Activated CD4-positive, alpha-beta T cell treated with anti-CD3 and anti-CD28 coated beads for 4 hours (primary cell): ENCODE data around the gene FDXACB1.

Experiments used
- DNase-seq, 2 donors: peaks; one replicate each; pipeline ENCODE4 v3.0.0-alpha.2; 2020

FDXACB1 gene

DNA sequence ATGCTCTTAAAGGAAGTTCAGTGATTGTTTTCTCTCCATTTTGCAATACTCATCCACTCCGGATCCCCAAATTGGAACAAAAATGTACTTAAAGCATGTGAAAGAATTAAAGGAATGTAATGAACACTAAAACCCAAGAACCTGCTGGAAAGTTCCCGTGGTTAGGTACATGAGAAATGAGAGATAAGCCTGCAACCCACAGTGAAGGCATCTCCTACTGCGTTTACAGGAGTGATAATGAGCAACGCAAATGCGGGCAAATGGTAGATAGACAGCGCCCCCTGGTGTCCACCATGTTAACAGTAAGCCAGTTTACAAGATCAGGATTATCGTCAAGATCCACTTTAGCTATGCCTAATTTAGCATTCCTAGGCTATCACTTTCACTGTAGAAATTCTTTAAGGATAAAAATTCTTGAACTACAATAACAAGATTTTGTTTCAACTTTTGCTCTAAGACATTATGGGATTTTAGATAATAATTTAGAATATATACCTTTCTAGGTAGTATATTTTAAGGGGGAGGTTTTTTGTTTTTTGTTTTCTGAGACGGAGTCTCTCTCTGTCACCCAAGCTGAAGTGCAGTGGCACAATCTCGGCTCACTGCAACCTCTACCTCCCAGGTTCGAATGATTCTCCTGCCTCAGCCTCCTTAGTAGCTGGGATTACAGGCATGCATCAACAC, 37.5 kb downstream of the FDXACB1 start:
- DNase-seq, result peak; percentile 81 to 87

DNA sequence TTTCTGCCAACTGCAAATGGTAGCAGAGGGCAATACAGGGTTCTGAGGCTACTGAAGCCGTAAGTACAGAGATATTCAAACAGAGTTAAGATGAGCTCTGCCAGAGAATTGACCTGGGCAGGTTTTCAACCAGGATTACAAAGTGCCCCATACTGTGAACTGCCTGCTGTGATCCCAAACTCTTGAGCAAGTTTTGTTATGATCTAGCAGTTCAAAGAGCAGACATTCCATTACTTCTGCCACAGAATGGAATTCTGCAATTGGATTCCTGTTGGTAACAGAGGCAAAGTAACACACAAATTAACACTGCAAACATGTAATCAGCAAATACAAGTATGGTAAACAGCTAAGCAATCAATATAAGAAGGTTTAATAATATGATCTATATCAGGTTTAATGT, 38.8 kb downstream of the FDXACB1 start:
- DNase-seq, result no peak

DNA sequence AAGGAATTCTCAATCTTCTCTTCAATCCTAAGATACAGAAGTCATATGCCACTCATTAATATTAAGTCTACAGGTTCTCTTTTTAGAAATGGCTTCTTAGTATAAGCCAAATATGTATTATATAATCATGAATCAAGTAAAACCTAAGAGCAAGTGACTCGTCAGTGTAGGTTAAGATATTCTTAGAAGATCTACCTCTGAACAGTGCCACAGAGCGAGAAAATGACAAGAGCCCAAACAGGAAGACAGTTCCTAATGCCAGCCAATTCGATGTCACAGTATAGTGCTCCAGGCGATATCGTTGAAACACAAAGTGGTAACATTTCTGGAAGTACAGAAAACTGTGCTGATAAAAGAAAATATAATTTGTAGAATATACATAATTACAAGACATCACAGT, 40.9 kb downstream of the FDXACB1 start:
- no peak for DNase-seq

DNA sequence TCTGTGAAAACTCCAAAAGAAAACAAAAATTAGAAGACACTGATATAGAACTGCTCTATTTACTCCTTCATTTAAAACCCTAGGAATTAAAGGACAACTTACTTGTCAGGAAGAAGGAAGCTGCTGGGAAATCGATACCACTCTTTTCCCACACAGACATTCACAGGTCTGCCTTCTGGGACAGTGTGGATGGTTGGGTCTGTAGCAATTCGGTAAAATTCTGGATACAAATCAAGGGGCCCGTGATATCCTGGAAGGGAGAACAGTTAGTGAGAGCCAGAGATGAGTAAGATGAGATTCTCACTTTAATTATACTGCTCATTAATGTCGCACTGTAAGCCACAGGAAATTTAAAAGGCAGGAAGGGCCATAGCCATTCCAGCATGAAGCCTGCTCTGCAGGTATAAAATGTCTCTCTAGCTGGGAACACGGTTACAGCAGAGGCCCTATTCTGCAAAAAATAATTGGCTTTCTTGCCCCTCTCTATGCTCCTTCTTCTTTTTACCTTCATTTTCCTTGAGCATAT, 41.5 kb downstream of the FDXACB1 start:
- no peak for DNase-seq

DNA sequence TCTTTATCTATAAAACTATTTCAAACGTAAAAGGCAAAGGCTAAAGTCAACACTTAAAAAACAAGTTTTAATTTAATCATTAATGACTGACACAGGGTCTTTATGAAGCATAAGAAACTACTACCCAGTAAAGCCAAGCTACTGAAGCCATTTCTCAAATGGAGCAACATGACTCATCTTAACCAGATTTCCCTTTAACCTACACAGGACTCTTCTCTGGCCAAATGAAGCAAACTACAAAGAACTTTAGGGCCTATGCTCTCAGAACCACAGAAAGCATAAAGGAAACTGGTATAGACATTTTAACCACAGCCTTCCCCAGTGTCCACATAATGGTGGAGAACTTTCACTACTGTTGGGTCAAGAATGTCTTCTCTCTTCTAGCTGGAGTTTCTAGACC, 42.2 kb downstream of the FDXACB1 start:
- no peak for DNase-seq

DNA sequence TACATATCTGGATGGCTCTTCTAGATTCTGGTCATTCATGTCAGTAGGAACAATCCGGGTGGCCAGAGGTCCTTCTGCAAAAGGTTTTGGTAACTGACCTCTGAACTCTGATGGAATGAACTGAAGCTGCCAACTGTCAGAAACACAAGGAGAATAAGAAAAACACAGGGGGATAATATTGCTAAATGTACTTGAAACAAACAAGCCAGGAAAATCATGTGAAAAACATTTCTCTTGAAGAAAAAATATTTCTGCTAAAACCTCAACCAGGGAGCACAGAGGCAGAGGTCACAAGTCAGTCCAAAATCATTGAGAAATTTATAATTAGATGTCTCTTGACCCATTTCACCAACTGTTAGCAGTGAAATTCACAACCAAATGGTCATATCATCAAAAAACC, 42.8 kb downstream of the FDXACB1 start:
- no peak for DNase-seq

DNA sequence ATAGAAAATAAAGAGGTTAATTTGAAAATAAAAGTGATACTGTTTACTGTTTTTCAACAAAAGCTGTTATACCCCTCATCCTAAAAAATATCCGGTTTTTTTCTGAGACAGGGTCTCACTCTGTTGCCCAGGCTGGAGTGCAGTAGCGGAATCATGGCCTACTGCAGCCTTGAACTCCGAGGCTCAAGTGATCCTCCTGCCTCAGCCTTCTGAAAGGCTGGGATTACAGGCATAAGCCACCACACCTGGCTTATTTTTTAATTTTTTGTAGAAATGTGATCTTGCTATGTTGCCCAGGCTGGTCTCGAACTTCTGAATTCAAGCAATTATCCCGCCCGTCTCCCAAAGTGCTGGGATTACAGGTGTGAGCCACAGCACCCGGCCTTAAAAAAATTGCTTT, 43.3 kb downstream of the FDXACB1 start:
- DNase-seq, result no peak

DNA sequence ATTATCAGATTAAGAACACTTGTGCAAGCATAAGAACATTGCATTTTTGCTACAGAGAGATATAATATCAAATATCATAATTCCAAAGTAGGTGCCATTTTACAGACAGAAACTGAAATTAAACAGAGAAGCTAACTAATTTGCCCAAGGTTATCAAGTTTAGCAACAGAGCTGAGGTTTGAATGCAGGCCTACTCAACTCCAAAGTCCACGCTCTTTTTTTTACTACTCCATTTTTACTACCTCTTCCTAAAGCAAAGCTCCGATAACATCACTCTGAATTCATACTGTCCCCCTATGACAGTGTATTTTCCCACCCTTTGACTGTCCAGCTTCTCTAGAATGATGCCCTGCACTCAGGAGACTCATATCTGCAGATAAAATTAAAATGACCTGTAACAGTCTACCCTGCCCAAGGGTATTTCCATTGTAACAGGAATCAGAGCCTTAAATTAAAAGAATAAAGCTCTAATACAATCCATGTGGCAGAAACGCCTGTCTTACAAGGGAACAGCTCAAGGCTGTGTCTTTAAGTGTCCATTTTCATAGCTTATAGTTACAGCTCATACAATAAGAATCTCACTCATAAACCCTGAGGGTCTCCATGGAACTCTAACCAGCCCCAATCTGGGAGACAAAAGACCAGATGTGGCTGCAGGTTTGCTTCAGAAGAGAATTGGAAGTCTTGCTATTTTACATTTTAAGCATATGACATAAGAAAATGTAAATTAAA, 44.4 kb downstream of the FDXACB1 start:
- no peak for DNase-seq

DNA sequence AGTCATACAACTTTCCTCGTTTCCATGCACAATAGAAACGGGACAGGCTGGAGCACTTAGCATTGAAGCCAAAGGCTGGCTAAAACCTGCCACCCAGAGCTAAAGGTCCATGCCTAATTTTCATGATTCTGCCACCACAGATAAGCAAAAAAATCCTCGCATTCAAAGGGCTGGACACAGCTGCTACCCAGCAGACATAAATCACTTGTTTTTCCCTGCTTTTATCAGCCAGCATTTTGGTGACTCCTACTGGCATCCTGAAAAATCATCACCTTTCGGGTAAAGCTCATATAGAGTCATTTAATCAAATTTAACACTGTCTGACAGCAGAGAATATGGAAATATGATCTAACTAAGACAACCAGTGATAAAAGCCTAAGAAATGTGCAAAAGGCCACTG, 45.4 kb downstream of the FDXACB1 start:
- no peak for DNase-seq

DNA sequence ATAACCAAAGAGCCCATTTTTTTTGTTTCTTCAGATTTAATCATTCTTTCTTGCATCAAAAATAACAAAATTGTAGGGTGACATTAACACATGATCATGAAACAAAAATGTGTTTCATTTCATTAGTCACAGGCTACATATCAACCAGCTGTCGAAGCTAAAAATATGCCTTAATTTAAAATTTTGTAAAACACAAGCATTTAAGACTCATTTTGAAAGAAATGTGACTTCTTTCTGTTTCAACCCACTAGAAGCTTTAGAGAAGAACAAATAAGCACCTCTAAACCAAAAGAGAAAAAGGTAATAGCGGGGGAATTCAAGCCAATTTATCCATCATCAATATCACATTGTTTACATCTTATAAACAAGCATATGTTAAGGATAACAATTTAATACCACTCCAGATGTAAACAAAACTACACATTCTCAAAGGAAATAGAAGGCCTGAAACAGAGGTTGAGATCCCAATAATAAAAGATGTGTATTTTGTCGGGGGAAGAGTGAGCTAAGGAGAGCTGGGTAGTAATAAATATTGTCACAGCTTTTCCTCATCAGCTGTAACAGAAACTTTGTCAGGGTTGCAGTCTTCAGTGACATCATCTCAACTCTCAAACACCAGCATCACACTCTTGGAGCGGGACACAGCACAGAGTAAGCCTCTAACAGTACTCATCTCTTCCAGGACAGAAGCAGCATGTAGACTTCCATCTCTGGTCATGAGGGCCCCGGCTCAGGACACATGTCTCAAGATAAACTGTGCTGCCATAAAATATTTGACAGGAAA, 49.6 kb downstream of the FDXACB1 start:
- DNase-seq, result no peak

DNA sequence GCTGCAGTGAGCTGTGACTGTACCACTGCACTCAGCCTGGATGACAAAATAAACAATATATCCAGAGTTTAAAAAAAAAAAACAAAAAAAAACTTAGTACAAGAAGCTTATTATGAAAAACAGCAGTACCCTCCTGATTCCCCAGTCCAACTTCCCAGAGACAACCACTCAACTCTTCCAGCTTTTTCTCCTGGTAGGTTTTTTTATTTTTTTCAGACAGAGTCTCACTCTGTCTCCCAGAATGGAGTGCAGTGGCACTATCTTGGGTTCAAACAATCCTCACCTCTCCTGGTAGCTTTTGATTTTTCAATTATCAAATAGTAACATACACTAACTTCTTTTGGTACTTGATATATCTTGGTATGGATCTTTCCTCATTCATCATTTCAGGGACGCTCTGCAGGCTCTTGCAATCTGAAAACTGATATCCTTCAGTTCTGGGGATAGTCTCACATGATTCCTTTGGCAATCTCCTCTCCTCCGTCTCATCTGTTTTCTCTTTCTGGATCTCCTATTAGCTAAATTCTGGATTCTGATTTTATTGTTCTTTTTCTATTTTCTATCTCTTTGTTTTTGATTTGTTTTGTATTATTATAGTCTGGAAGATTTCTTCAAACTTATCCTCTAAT, 52.5 kb downstream of the FDXACB1 start:
- DNase-seq, result no peak
